GM21825 (cell line): Measurements from ENCODE around the gene PNLDC1.
A peak's percentile ranks its signal among the peaks of the same experiment; 100 is the strongest.
"Not testable (repeated sequence)": the region's sequence is repeated elsewhere in the genome, so short reads cannot be mapped to it uniquely, and the experiment has no call there.

Source experiments
- ATAC-seq: cut with Tn5 transposase; IDR thresholded peaks from one replicate; pipeline ENCODE4 v1.9.1; 2021; ENCODE audit warnings: mild to moderate bottlenecking, moderate library complexity; ENCODE audit not compliant: unreplicated experiment

Gene PNLDC1

DNA sequence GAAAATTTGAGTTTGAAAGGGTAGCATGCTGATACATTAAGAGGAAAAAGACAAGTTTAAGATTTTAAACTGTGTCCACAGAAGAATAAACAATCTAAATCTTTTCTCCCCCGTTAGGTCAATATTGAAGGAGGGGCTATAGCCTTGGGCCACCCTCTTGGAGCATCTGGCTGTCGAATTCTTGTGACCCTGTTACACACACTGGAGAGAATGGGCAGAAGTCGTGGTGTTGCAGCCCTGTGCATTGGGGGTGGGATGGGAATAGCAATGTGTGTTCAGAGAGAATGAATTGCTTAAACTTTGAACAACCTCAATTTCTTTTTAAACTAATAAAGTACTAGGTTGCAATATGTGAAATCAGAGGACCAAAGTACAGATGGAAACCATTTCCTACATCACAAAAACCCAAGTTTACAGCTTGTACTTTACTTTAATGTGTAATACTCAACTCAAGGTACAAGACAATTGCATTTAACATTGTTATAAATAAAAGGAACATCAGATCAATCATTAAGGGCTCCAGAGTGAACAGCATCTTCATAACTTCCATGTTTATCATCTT, 21.5 kb upstream of the PNLDC1 start:
- ATAC-seq, result no peak

DNA sequence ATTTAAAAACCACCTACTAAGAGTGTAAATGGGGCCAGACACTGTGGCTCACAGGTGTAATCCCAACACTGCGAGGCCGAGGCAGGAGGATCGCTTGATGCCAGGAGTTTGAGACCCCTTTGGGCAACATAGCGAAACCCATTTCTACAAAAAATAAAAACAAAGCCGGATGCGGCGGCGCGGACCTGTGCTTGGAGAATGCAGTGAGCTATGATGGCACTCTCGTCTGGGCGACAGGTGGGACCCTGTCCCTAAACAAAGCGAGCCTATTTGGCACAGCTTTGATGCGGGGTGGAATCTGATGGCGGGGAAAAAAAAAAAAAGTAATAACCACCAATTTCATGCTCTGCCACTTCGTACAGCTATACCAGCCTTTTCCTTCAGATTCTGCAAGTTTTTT, 11.8 kb upstream of the PNLDC1 start:
- no peak for ATAC-seq

DNA sequence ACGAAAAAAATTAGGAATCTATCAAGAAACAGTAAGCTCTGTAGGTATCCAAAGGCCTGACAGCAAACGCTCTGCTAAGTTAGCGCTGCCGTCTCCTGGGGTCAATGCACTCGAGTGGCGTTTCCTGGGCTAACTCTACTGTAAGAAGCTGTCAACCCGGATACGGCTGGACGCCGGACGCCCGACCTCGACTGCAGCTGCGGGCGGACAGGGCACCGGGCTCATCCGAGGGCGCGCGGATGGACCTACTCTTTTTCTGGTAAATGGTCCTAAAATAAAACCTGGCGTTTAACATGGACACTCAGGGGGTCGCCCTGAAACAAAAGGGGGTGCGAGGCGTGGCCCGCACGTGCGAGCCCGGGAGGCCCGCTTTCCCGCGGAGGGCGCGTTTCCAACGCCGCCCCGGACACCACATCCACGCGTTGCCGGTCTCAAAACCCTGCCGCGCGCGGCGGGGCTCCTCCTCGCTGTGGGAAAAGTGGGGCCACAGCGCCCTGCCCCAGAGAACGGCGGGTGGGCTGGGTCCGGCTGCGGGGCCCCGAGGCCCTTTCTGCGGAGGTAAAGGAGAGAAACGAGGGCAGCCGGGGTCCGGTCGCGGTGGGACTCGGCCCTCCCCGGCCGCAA, 11.2 kb upstream of the PNLDC1 start:
- ATAC-seq, result peak; percentile 6

GRCh38 chr6:159789377-159790148, 10.5 kb upstream of the PNLDC1 start, which contains the start of gene TCP1:
Gene TCP1, minus strand, starts transcription at chr6:159789602. Its CDS starts 134 bp downstream, at chr6:159789468.
- ATAC-seq, result peak; percentile 72

- peak; percentile 80 for ATAC-seq
Observed at GRCh38 chr6:159790149-159790955, 9.7 kb upstream of the PNLDC1 start, which contains the start of gene MRPL18. Gene MRPL18, plus strand, starts transcription at chr6:159790467. Its CDS starts 121 bp downstream, at chr6:159790588.

GRCh38 chr6:159790956-159791598, 9.0 kb upstream of the PNLDC1 start:
- no peak for ATAC-seq

- not testable (repeated sequence) for ATAC-seq
Observed at GRCh38 chr6:159794976-159795375, 5.1 kb upstream of the PNLDC1 start.

DNA sequence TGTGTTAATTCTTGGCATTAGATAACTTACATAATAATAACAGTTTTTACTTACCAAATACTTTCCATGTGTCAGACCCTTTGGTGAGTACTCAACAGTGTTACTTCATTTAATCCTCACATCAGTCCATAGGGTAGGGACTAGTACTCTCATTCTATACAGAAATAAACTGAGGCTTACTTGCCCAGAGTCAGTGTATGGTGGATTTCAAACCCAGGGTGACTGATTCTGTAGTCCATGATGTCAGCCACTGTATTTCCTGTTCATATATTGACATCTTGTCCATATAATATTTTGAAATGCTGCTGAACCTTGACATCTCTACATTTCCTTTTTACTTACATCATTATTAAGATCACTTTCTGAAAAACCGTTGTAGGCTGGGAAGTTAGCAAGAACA, 2.5 kb upstream of the PNLDC1 start:
- ATAC-seq, result no peak

DNA sequence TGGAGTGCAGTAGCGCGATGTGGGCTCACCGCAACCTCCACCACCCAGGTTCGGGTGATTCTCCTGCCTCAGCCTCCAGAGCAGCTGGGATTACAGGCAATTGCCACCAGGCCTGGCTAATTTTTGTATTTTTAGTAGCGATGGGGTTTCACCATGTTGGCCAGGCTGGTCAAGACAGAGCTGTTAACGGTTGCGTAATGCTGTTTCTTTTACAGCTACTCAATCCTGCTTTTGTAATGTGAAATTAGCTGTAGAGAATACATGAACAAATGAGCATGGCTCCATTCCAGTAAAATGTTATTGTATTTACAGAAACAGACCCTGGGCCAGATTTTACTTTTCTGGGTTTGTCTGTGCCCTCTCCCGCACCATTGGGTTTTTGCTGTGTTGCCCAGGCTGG, 1.9 kb downstream of the PNLDC1 start:
- no peak for ATAC-seq

GRCh38 chr6:159804504-159804903, 4.4 kb downstream of the PNLDC1 start:
- ATAC-seq, result no peak

GRCh38 chr6:159805440-159806020, 5.5 kb downstream of the PNLDC1 start:
- no peak for ATAC-seq

GRCh38 chr6:159806021-159806458, 6.0 kb downstream of the PNLDC1 start:
- no peak for ATAC-seq

DNA sequence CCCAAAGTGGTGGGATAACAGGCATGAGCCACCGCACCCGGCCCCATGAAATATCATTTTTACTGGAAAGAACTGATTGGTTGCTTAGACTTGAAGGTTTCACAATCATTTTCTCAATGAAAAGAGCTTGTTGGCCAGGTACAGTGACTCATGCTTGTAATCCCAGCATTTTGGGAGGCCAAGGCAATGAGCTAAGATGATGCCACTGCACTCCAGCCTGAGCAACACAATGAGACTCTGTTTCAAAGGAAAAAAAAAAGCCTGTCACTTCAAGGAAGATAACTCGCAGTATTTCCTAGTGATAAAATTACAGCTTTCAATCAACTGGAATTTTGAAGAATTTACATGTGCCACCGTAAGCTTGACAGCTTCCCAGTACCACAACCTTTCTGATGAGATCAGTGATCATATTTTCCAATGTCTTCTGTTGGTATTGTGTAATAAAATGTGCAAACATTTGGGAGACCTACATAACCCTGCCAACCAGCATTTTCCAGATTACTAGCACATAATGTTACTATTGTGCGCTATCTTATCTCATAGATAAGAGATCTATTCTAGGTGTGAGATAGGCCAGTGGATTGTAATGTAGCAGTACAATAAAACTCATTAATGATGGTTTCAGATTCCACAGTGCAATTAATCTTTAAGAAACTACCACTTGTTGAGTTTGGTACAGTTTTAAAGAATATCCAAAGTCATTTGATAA, 7.2 kb downstream of the PNLDC1 start:
- ATAC-seq, result no peak

GRCh38 chr6:159808647-159809046, 8.6 kb downstream of the PNLDC1 start:
- no peak for ATAC-seq

- ATAC-seq, result peak; percentile 66
Observed at GRCh38 chr6:159809149-159809548, 9.1 kb downstream of the PNLDC1 start.

- no peak for ATAC-seq
Observed at GRCh38 chr6:159813781-159814180, 13.7 kb downstream of the PNLDC1 start.

GRCh38 chr6:159815410-159815809, 15.3 kb downstream of the PNLDC1 start:
- ATAC-seq, result no peak

- not testable (repeated sequence) for ATAC-seq
Observed at GRCh38 chr6:159816775-159817174, 16.7 kb downstream of the PNLDC1 start.

- ATAC-seq, result no peak
Observed at GRCh38 chr6:159817951-159818739, 18.1 kb downstream of the PNLDC1 start.
